Activated T-helper 1 cell treated with anti-CD3 and anti-CD28 coated beads, Interleukin-2, amount 50 U/mL, for 16 hours (primary cell): ENCODE results near the gene FREM2.

Experiments used
- DNase-seq, 2 donors: peaks; one replicate each; pipeline ENCODE4 v3.0.0-alpha.2; 2020; ENCODE audit warnings: low read depth in 1 of 2, low spot score in 1 of 2

The FREM2 gene

GRCh38 chr13:38686577-38687245, at the start of gene FREM2:
Gene FREM2 (plus strand): TSS chr13:38687077. CDS start chr13:38687345, 268 bp downstream.
- no peak for DNase-seq

- DNase-seq, result no peak
Observed at GRCh38 chr13:38637576-38637975, 49.3 kb upstream of the FREM2 start.

- DNase-seq, result no peak
Observed at GRCh38 chr13:38641164-38641948, 45.5 kb upstream of the FREM2 start.

- DNase-seq, result no peak
Observed at GRCh38 chr13:38647312-38647711, 39.6 kb upstream of the FREM2 start.

- DNase-seq, result no peak
Observed at GRCh38 chr13:38648912-38649311, 38.0 kb upstream of the FREM2 start.

- no peak for DNase-seq
Observed at GRCh38 chr13:38656699-38657098, 30.2 kb upstream of the FREM2 start.

- DNase-seq, result no peak
Observed at GRCh38 chr13:38657191-38657590, 29.7 kb upstream of the FREM2 start.

GRCh38 chr13:38658906-38659305, 28.0 kb upstream of the FREM2 start:
- DNase-seq, result no peak

- DNase-seq, result no peak
Observed at GRCh38 chr13:38661010-38661675, 25.7 kb upstream of the FREM2 start.

GRCh38 chr13:38662362-38662761, 24.5 kb upstream of the FREM2 start:
- DNase-seq, result no peak

GRCh38 chr13:38664906-38665305, 22.0 kb upstream of the FREM2 start:
- no peak for DNase-seq

GRCh38 chr13:38667526-38668109, 19.3 kb upstream of the FREM2 start:
- no peak for DNase-seq

- DNase-seq, result no peak
Observed at GRCh38 chr13:38669234-38669964, 17.5 kb upstream of the FREM2 start.

- DNase-seq, result no peak
Observed at GRCh38 chr13:38670627-38671026, 16.2 kb upstream of the FREM2 start.

GRCh38 chr13:38671980-38672379, 14.9 kb upstream of the FREM2 start:
- no peak for DNase-seq

- no peak for DNase-seq
Observed at GRCh38 chr13:38674208-38674607, 12.7 kb upstream of the FREM2 start.

GRCh38 chr13:38680912-38681311, 6.0 kb upstream of the FREM2 start:
- DNase-seq, result no peak

GRCh38 chr13:38684714-38685113, 2.2 kb upstream of the FREM2 start:
- DNase-seq, result no peak

- no peak for DNase-seq
Observed at GRCh38 chr13:38685431-38685830, 1.4 kb upstream of the FREM2 start.

- DNase-seq, result no peak
Observed at GRCh38 chr13:38685974-38686576, 802 bp upstream of the FREM2 start.
